Fibroblast of pulmonary artery (primary cell): ENCODE measurements around the gene RAPGEF5.

ENCODE experiments used
- DNase-seq: peaks from one replicate; pipeline ENCODE4 v3.0.0-alpha.2; 2010; ENCODE audit warnings: low read depth
- H3K4me3 ChIP-seq: replicated peaks from 2 replicates; pipeline ENCODE4 v1.5.1; 2011; ENCODE audit warnings: low read depth, mild to moderate bottlenecking, control low read depth, low read length, moderate library complexity
- TF ChIP-seq, protein P1 (sequence below): IDR thresholded peaks from 2 replicates; pipeline ENCODE4 v1.5.1; 2011; ENCODE audit warnings: mild to moderate bottlenecking, control low read depth, low read length, inconsistent platforms; ENCODE audit errors: missing control alignments

Gene RAPGEF5

DNA sequence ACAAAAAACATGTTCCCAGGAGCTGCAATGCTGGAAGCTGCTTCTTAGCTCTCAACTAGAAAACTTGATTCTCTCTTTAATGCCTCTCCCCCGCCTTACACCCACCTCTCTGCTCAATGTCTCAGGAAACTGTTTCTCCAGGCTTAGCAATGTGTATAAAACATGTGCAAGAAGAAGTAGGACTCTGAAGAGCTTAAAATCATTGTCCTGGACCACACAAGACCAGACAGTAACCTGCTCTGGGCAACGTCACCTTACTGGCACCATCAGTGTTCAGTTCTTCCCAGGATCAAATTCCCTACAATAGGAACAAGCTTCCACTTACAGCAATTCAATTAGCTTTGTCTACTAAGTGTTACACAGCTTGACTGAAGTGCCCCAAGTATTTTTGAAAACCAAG is 104.9 kb downstream of the RAPGEF5 start:
- TF ChIP-seq, protein P1, sequence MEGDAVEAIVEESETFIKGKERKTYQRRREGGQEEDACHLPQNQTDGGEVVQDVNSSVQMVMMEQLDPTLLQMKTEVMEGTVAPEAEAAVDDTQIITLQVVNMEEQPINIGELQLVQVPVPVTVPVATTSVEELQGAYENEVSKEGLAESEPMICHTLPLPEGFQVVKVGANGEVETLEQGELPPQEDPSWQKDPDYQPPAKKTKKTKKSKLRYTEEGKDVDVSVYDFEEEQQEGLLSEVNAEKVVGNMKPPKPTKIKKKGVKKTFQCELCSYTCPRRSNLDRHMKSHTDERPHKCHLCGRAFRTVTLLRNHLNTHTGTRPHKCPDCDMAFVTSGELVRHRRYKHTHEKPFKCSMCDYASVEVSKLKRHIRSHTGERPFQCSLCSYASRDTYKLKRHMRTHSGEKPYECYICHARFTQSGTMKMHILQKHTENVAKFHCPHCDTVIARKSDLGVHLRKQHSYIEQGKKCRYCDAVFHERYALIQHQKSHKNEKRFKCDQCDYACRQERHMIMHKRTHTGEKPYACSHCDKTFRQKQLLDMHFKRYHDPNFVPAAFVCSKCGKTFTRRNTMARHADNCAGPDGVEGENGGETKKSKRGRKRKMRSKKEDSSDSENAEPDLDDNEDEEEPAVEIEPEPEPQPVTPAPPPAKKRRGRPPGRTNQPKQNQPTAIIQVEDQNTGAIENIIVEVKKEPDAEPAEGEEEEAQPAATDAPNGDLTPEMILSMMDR: no peak
- no peak for DNase-seq
- H3K4me3 ChIP-seq: no peak overlapping the region

DNA sequence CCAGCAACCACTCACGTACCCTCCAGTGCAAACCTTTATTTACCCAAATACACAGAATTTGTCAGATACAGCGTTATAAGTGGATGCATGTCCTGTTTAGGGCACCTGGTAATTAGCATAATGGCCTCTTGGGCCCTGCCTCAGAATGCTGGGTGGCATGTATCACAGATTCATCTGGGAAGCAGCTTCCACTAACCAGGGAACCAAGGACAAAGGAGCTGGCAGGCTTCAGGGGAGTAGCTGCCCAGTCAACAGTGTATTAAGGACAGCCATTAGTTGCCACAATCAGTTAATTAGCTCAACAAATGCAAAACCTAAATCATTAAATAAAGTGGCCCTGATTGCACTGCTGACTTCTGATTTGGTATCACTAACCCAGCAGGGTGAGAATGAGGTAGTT is 105.7 kb downstream of the RAPGEF5 start:
- DNase-seq: no peak
- TF ChIP-seq, protein P1: no peak
- H3K4me3 ChIP-seq: no peak overlapping the region

DNA sequence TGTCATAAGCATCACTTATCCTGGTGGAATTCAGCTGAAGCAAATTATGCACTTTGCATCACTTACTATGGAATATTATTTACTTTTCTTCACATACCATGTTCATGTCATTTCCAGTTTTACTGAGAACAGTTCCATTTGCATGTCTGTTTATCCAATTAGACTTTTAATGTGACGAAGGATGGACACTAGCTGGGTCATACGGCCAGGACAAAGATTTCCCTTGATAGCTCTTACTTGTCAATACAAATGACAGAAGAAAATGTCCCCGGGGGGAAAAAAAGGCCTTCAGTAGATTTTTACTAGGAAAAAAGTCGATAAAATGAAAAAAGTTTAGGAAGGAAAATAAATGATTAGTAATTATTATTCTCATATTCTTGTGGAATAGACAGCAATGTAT is 106.6 kb downstream of the RAPGEF5 start:
- TF ChIP-seq, protein P1: no peak
- no peak for DNase-seq

DNA sequence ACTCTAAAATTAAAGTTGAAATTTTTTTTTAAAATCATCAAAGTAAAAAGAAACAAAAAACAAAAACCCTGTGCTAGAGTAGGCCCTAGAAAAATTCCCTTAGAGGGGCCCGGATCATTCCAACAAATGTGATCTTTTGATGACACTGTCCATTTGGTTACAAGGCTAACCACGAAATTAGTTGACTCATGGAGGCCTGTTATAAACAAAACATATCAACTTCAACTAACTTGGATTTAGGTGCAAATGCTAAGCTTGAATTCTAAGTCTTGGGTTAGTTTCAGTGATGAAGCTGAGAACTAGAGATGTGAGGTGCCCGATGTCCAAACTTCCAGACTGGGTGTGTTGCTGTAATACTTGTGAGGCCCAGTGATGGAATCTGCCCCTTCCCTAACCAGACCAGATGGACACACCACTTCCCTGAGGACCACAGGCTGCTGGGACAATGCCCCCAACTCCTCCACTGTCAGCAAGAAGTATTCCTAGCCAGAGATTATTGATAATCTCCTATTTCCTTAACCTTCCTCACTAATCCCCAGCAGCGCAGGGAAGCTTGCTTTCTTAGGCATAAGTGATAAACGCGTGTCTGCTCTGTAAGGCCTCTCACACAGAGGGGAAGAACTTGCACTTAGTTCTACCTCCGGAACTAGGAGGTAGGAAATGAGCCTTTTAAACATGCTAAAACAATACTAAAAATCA is 108.7 kb downstream of the RAPGEF5 start:
- H3K4me3 ChIP-seq: no peak overlapping the region
- TF ChIP-seq, protein P1: no peak
- no peak for DNase-seq

More for the DNA sequence above, 106.6 kb downstream of the RAPGEF5 start:
- no peak overlapping the region for H3K4me3 ChIP-seq

DNA sequence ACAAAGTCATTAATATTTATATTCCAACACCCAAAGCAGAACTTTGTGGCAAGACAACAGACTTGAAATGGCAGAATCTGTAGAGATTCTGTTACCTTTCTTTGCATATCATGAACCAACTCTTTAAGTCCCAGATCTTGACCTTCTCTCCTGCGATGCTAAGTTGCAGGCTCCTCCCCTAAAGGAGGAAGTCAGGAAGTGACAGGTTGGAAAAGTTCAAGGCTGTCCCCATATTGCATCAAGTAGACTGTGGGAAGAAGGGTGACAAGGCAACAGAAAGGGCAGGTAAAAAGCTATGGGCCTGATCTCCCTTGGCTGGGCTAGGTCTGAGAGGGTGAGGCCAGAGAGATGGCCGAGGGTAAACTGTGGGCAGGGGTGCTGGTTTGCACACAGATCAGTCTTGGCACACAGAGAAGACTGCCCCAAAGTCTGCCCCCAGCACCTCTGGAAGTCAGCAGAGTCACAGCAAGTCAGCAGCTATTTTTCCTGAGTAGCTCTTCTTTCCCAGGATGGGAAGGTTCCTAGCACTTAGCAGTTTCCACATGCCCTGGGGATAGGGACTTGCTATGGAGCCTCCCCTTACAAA is 115.1 kb downstream of the RAPGEF5 start:
- no peak overlapping the region for H3K4me3 ChIP-seq
- TF ChIP-seq, protein P1: no peak

DNA sequence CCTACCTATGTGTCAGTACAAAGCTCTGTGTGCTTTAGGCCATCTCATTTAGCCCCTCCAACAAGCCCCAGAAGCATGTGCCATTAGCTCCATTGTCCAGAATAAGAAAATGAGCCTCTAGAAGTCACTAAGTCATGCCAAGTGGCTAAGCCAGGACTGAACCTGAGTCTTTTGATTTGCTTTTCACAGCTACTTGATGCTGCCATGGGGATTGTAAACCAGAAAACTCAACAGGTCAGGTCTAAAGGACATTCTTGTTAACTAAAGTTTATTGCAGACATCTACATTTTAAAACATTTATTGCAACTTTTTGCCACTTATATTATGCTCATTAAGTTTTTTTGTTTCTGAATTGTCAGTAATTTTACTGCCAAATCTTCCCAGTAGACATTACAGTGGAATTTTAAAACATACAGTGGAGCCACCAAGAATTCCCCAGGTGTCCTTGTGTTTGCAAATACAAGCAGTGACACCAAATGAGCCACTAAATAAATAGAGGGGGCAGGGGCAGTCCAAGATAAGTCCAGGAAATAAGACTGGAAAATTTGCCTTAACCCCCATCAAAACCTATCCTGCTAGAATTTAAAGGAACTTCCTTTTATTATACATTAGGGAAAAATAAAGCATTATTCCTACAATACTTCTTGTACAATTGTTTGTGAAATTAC is 115.9 kb downstream of the RAPGEF5 start:
- TF ChIP-seq, protein P1: no peak
- DNase-seq: no peak

More for the DNA sequence above, 115.1 kb downstream of the RAPGEF5 start:
- no peak for DNase-seq

More for the DNA sequence above, 115.9 kb downstream of the RAPGEF5 start:
- no peak overlapping the region for H3K4me3 ChIP-seq
